SKM-1 treated with dmso at 0.1 percent for 144 hours (cell line): ENCODE measurements around the gene FAM221B.

Source experiments
- DNase-seq: peaks from one replicate; lab custom pipeline; 2025; ENCODE audit not compliant: unreplicated experiment; lab: John Stamatoyannopoulos, UW

The FAM221B gene

DNA sequence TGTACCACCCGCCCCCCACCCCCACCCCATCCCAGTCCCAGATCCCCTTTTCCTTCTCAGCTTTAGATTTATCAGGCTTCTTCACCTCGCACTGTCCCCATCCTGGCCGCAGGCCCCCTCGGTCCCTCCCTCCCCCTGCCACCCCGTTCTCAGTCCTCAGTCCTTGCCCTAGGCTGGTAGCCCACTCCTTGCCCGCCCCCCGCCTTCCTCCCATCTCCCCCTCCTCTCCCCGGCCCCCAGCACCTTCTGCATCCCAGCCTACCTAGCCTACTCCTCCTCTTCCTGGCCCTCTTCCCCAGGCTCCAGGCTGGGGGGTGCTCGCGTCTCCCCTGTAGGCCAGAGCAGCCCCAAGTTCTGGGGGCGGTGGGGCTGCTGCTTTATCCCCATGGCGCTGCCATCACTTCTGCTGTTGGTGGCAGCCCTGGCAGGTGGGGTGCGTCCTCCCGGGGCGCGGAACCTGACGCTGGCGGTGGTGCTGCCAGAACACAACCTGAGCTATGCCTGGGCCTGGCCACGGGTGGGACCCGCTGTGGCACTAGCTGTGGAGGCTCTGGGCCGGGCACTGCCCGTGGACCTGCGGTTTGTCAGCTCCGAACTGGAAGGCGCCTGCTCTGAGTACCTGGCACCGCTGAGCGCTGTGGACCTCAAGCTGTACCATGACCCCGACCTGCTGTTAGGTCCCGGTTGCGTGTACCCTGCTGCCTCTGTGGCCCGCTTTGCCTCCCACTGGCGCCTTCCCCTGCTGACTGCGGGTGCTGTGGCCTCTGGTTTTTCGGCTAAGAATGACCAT, 36.3 kb downstream of the FAM221B start:
- no peak for DNase-seq

DNA sequence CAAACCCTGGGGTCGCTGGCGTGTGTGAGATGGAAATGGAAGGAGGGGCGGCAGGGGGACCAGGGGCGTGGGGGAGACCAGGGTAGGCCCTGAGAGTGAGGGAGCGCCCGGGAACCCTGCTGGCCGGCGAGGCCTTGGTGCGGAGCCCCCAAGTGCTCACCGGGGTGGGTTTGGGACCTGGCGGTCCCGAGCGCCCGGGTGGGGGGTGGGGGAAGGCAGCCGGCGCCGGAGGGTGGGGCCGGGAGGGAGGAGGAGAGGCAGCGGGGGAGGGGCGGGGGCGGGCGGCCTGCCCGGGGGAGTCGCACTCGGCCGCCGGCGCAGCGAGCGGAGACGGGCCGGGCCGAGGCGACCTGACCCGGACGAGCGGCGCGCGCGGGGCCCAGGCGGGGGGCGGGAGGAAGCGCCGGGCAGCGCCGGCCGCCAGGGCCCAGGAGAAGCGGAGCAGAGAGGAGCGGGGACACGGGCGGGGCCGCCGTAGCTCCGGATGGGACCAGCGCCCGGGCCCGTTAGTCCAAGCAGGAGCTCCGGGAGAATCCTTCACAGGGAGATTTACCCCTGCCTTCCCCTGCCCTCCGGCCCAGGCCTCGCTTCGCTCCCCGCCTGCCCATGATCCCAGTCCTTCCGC, 37.1 kb downstream of the FAM221B start, which contains the start of gene NPR2:
TSS of gene NPR2 (plus strand) at position 295 of the 625 bp plus-strand sequence. CDS start 818 bp downstream, outside the sequence.
- DNase-seq = no peak

DNA sequence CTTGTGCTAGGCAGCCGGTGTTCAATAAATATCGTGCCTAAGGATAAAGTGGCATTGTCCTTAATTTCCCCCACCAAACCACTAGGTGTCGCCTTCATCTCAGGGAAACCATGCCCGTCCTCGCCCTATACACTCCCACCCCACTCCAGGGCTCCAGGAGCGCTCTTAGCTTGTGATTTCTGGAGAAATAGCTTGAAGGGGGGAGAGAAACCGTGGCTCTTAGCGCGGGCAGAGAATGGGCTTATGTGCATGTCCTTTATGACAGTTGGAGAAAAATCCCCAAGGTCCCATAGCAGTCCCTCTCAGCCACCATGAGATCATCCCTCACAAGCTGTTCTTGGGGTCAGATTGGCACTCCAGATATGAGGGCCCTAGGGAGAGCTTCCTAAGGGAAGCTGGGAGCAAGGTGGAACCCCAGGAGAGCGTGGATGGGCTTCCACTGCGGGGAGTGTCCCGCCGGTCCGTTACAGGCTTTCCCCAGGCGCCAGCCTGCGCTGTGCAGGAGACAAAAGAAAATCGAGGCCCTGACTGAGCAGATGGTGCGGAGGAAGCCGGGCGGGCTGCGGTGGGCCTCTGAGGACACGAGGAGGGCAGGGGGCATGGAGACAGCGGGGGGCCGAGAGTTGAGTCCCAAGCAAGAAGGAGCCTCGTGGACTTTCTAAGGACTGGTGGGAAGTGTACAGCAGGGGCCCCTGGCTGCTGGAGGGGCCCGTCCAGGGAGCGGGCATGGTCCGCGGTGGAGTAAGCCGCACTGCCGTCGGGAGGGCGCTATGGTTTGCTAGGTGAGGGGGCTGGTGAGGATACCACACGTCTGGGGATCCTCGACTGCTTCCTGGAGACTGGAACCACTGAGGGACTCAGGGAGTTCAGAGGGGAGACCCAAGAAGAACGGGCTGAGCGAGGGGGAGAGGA, 37.9 kb downstream of the FAM221B start:
- DNase-seq = peak; percentile 45

DNA sequence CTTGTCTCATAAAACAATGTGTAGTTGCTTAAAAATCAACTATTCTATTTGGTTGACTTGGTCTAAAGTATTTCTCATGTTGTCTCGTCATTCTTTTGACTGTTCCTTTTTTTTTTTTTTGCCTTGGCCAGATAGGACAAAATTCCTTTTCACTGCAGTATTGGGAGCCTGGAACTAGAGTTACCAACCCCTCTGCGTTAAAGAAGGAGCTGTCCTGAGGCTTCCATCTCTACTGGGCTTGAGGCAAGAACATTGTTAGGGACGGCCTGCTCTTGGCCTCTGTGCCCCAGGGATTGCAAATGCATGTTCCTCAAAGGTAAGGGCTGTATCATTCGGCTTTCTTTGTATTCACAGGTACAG, 38.5 kb downstream of the FAM221B start:
- DNase-seq = no peak

DNA sequence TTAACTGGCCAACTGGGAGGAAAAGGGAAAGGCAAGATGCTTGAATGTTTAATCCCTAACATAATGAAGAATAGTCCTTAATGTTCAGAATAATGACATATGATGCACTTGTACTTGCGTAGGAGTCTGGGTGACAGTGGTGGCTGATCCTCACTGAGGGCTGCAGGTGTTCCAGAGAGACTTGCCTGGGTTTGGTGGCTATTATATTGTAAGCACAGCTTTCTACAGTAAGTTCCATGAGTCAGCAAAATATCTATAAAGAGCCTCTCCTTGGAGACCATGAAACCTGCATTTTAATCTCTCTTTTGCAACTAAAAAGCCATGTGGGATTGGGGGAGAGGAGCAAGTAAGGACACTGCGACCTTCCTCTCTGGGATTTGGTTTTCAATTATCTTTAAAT, 39.0 kb downstream of the FAM221B start:
- DNase-seq = no peak

DNA sequence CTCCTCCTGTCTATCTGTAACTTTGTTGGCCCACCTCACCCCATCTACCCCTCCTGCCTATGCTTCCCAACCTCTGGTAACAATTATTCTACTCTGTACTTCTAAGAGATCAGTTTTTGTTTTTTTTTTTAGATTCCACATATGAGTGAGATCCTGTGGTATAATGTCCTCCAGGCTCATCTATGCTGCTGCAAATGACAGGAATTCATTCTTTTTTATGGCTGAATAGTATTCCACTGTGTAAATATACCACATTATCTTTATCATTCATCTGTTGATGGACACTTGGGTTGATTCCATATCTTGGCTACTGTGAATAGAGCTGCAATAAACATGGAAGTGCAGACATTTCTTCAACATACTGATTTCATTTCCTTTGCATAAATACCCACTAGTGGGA, 45.1 kb downstream of the FAM221B start:
- DNase-seq = no peak

DNA sequence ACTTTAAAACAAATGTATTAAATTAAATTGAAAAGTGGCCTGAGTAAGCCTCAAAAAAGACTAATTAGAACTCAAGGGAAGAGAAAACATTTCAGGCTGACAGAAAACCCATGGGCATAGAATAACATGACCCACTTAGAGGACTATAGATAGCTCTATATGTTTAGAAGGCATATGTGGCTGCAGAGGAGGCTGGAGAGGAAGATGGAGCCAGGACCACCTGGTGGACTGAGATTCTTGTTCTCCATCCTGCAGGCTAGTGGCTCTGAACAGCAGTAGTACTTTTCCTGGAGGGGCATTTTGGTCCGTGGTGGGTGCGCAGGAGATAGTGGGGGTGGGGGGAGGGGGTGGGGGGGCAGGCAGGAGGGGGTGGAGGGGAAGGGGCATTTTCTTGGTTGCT, 47.5 kb downstream of the FAM221B start:
- no peak for DNase-seq

DNA sequence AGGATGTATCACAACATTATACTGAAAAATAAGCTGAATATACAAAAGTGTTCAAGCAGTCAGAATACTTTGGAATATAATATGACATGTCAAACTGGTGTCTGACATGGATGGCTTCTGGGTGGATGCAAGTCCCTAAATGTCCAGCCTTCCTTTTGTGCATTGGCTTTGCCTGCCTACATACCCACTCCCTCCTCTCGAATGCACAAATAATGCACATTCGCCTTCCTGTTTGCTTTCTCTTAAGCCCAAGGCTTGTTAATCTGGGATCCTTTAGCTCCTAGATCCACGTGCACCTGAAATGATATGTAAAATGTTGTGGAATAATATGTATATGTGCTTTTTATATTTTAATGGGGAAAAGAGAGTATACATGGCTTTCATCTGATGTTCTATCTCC, 50.0 kb downstream of the FAM221B start:
- no peak for DNase-seq

DNA sequence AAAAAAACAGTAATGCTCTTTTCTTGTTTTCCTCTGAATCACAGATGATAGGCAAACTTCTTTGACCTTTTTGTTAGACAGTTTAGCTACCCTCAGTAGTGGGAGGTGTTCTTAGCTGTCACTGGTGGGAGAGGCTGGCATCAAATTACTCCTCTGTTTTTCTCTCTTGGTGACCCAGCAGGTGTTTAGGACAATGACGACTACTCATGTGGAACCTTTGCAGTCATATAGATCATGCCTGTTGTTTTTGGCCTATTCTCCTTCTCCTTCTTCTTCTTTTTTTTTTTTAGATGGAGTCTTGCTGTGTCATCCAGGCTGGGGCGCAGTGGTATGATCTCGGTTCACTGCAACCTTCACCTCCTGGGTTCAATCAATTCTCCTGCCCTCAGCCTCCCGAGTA, 52.5 kb downstream of the FAM221B start:
- no peak for DNase-seq

DNA sequence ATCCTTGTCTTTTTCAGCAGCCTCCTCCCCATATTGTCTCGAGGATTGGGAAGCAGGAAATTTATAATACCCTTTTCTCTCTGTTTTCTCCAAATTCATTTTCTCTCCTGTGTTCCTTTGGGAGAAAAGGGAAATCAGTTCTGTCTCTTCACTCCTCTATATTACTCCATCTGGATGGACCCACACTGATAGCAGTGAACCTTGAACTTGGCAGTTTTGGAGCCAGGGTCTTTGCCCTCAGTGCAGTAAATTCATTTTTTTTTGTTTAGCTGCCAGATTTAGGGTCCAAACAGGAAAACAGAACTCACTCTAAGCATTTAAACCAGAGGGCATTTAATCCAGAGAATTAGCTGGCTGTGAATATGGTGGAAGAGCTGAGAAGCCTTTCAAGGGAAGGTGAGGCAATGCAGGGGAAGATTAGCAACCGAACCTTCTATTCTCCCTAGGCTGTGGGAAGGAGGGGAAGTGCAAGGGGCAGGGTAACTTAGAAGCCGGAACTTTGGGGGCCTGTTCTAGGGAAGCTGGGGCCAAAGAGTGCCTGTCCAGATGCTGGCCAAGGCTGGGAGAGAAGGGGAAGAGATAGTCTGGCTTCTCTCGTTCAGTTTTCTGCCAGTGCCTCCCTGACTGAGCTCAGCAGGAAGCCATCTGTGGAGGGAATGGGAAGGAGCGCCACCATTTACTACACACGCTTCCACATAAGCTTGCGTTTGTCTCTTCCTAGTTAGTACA, 53.5 kb downstream of the FAM221B start:
- DNase-seq = peak; percentile 69

DNA sequence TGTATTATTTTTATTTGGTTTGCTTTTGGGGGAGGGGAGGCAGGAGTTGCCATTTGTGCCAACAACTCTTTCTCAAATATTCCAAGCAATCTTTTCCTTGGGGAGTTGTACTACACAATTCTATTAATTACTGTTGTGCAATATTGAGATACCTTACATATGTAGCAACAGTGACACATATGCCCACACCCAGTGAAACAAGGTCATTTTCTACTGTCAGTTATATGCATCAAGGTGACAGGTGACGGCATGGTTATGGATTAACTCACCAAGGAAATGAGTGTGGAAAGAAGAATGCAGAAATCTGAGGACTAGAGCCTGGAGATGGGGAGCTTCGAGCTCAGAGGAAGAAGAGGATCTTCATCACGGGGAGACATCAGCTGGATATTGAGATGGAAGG, 56.6 kb downstream of the FAM221B start:
- no peak for DNase-seq

DNA sequence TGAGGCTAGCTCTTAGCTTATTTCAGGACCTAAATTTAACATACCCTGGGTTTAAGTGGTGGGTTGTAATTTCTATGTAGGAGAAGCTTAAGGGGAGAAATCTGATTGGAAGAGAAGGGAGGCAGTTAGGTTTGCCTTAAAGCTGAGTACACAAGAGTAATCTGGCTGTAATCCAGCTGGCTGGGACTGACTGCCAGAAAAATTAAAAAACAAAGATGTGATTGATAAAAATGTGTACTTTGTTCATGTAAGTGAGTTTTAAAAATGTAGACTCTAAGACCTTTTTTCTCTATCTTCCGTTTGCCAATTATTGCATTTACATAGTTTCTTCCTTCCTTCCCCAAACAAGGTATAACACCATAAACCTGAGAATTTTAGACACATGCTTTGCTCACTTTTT, 57.0 kb downstream of the FAM221B start:
- DNase-seq = no peak

DNA sequence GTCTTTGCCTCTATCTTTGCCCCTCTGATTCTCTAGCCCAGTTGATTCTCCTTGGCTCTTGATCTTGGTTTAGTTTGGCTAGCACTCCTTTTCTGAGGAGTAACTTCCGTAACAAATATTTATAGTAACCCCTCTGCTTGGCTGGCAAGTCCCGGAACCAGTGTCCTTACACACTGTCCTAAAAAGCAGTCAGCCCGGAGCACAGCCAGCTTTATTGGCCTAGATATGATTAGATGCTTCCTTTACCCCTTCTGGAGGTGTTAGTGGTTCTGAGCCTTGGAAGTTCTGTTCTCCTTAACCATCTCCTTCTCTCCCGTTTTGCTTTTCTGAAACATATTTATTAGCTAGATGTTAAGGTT, 57.5 kb downstream of the FAM221B start:
- no peak for DNase-seq

DNA sequence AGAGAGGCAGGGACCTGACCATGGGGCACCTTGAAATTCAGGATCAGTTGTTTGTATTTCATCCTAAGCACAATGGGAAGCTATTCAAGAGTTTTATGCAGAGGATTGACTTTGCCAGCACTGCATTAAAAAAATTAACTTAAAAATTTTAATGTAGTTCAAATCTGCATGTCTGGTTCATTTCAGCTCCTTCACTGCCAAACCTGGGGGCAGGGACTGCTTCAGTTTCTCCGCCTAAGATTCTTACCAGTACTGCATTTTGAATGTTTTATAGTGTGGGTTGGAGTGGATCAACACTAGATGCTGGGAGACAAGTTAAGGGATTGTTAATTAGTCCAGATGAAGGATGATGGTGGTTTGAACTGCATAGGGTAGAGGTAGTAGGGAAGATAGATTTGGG, 58.8 kb downstream of the FAM221B start:
- no peak for DNase-seq

DNA sequence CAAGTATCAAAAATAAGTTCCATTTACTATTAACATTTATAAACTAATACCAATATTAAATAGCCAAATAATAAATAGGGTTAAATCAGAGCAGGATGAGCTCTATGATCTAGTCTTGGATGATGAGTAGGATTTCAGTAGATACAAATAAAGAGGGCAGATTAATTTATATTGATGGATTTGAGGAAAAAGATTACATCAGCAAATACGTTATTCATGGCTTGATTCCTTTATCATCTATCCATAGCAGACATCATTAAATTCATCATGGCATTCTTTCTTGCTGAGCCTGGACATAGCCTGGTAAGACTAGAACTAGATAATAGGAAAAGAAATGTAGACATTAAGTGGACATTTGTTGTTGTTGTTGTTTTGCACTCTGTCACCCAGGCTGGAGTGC, 61.1 kb downstream of the FAM221B start:
- DNase-seq = no peak

DNA sequence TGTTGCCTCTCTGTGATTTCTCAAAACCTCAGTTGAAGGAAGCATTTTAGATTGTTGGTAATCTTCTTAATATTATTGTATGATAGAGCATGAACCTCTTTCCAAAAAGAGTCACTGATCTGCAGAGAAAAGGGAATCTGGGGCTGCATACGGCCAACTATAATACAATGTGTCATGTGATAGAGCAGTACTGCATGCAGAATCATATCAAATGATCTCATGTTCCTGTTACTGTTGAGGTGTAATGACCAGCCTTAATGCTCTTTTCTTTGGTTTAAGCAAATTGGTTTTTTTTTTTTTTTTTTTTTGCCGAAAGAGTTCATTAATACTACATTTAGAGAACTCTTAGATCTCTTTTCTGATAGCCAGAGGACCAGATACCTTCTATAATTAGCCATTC, 61.5 kb downstream of the FAM221B start:
- DNase-seq = no peak
